ENCODE measurements around the gene BLMH.
"Not testable (repeated sequence)": the region's sequence is repeated elsewhere in the genome, so short reads cannot be mapped to it uniquely, and the experiment has no call there.

The BLMH gene

DNA sequence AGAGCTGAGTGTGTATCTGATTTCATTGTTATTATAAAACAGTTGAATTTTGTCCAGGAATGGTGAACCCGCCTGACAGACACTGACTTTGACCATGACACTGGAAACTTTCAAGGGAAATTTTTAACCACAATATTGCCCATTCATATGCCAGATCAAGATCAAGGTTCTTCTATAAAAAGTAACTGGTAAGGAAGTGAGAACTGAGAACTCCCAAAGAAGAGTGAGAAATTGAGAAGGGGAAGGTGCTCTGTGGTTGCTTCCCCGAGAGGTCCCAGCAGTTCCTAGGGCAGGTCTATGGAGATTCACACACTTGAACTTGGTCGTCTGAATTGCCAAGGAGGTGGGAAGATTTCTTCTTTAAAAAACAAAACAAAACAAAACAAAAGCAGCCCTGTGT is 83.5 kb downstream of the BLMH start:
- TF ChIP-seq, protein P1, sequence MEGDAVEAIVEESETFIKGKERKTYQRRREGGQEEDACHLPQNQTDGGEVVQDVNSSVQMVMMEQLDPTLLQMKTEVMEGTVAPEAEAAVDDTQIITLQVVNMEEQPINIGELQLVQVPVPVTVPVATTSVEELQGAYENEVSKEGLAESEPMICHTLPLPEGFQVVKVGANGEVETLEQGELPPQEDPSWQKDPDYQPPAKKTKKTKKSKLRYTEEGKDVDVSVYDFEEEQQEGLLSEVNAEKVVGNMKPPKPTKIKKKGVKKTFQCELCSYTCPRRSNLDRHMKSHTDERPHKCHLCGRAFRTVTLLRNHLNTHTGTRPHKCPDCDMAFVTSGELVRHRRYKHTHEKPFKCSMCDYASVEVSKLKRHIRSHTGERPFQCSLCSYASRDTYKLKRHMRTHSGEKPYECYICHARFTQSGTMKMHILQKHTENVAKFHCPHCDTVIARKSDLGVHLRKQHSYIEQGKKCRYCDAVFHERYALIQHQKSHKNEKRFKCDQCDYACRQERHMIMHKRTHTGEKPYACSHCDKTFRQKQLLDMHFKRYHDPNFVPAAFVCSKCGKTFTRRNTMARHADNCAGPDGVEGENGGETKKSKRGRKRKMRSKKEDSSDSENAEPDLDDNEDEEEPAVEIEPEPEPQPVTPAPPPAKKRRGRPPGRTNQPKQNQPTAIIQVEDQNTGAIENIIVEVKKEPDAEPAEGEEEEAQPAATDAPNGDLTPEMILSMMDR (IDR thresholded peaks at IDR 0.05; ENCODE audit: borderline replicate concordance, control extremely low read depth, extremely low read depth, insufficient read depth, missing control alignments) = no peak
- no peak for DNase-seq (ENCODE audit: low spot score)
- in situ Hi-C loops (cut with MboI; ENCODE audit: low sequenced_read_pairs, unreplicated experiment) = no loop called here

DNA sequence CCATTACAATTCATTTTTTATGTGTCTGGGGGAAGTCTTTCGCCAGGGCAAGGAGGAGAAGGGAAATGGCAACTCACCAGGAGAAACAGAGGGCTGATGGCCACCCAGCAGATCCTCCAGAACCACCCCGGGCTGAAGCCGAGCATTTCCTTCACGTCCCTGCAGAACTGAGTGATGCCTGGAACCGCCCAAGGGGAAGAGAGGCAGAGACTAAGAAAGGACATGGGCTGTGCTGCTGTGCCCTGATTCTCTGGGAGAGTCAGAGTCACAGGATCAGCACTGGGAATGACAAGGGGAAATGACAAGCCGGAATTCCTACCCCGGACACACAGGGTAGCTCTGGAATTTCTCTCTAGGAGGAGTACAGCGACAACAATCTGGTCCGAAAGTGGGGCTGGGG is 84.1 kb downstream of the BLMH start:
- in situ Hi-C loops (cut with MboI; ENCODE audit: low sequenced_read_pairs, unreplicated experiment) = no loop called here
- DNase-seq (ENCODE audit: low spot score) = no peak
- TF ChIP-seq, protein P1 (IDR thresholded peaks at IDR 0.05; ENCODE audit: borderline replicate concordance, control extremely low read depth, extremely low read depth, insufficient read depth, missing control alignments) = no peak

- DNase-seq (ENCODE audit: low spot score) = no peak
- in situ Hi-C loops (cut with MboI; ENCODE audit: low sequenced_read_pairs, unreplicated experiment) = no loop called here
Observed at GRCh38 chr17:30203471-30203981, 88.2 kb downstream of the BLMH start.

GRCh38 chr17:30200656-30201055 is 91.1 kb downstream of the BLMH start:
- in situ Hi-C loops (cut with MboI; ENCODE audit: low sequenced_read_pairs, unreplicated experiment); DNase-seq (ENCODE audit: low spot score): not testable (repeated sequence)

More at GRCh38 chr17:30203471-30203981, 88.2 kb downstream of the BLMH start:
- TF ChIP-seq, protein P1 (IDR thresholded peaks at IDR 0.05; ENCODE audit: borderline replicate concordance, control extremely low read depth, extremely low read depth, insufficient read depth, missing control alignments) = peak; percentile 4

DNA sequence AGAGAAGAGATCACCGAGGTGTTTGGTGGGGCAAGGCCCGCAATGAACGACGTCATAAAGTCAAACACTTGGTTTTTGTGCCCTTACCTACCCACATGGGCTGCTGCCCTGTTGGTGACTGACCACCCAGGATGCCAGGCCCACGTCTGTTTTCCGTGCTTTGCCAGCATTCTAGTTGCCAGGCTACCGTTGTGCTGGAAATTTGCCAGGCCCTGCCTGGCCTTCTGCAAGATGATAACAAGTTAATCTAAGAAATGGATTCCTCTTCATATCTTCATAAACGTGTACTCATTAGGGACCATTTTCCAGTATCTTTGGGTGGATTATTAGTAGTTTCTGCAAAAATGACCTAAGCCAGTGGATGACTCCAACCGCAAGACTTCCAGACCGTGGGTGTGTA is 91.6 kb downstream of the BLMH start:
- in situ Hi-C loops (cut with MboI; ENCODE audit: low sequenced_read_pairs, unreplicated experiment) = no loop called here

GRCh38 chr17:30199600-30199999 is 92.1 kb downstream of the BLMH start:
- TF ChIP-seq, protein P1 (IDR thresholded peaks at IDR 0.05; ENCODE audit: borderline replicate concordance, control extremely low read depth, extremely low read depth, insufficient read depth, missing control alignments) = no peak
- DNase-seq (ENCODE audit: low spot score) = no peak
- in situ Hi-C loops (cut with MboI; ENCODE audit: low sequenced_read_pairs, unreplicated experiment) = no loop called here

More for the DNA sequence above, 91.6 kb downstream of the BLMH start:
- no peak for DNase-seq (ENCODE audit: low spot score)
- TF ChIP-seq, protein P1 (IDR thresholded peaks at IDR 0.05; ENCODE audit: borderline replicate concordance, control extremely low read depth, extremely low read depth, insufficient read depth, missing control alignments) = no peak
